Mammary microvascular endothelial cell (primary cell): ENCODE measurements around the gene ANKS4B. TPM values are rescaled to one million over a fixed set of nuclear protein-coding genes. Genes with fewer than 3 reads are reported as not detected.

Experiments
- total RNA-seq: library from RNA; depleted of rRNA; stranded (reverse); fragments of >200 nt; gene quantifications from 2 replicates; pipeline ENCODE4 v1.2.3, GENCODE V29; 2015

ANKS4B gene, protein sequence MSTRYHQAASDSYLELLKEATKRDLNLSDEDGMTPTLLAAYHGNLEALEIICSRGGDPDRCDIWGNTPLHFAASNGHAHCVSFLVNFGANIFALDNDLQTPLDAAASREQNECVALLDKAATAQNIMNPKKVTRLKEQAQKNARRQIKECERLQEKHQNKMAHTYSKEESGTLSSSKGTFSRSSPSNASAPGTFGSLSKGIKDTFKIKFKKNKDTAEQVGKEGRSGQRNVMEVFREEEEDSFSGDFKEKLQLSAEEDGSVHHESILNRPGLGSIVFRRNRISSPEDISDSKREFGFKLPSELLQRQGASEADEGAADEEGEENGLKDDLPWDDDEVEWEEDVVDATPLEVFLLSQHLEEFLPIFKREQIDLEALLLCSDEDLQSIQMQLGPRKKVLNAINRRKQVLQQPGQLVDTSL
- total RNA-seq: not detected in 2 replicates

DNA sequence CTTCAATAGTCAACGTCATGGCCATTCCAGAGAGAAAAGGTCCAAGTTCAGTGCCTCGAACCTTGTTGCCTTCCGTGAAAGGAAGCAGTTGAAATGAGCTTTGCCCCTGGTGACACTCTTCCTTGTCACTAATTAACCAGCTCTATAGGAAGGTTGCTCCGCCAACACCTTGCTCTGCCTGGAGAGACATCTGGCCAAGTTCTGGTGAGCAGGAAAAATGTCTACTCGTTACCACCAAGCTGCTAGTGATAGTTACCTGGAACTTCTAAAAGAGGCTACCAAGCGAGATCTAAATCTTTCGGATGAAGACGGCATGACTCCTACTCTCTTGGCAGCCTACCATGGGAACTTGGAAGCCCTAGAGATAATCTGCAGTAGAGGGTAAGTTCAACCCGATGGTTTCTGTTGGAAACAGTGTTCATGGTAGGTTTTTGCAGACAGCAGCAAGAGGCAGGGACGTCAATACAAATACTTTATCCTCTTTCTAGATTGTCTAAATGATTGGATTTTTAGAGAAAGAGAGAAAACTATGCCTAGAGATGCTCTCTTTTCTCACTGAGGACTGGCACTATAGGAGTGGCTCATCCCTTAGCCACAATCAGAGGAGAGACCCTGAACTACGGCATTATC is at the start of gene ANKS4B:
ANKS4B (plus strand) TSS at position 179 of the 630 bp plus-strand sequence; CDS start at position 218, 39 bp downstream.

GRCh38 chr16:21211486-21211885 is 22.0 kb upstream of the ANKS4B start, which contains the start of gene ZP2:
ZP2 (minus strand) TSS chr16:21211574; CDS start chr16:21211547, 27 bp downstream.

DNA sequence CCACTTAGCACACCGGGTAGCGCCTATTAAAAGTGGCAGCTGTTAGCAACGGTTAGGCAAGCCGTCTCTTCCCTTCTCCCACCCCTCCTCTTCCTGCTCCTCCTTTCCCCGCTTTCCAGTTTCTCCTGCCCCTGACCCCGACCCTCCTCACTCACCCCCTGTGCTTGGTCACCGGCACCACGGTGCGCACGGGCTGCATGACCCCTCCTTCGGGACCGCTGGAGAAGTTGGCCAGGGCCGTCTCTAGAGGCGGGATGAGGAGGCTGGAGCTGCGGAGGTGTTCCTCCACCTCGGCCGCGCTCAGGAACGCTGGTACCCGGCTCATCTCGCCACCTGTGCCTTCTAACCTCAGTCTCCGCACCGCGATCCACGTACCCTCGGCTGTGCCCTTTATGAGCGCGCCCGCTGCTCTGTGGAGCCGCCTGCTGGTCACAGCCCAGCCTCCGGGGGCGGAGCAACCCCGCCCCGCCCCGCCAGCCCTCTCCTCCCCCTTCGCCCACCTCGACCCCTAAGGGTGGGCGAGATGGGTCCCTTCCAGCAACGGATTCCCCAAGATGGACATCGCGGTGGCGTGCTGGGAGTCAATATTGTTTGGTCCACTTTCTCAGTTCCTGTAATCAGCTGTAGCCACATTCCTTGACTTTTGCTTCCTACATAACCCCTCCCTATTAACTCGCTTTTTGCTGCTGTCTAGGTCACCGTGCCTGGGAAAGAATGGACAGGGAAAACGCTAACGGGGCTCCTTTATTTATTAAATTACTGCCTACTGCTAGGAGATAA is 44.6 kb downstream of the ANKS4B start, which contains the start of gene CRYM:
CRYM (minus strand) TSS at position 364 of the 780 bp plus-strand sequence; CDS start at position 325, 39 bp downstream.

Other genes starting within 250 kb of the ANKS4B start
- gene DNAH3, start 82.9 kb upstream of the ANKS4B start, total RNA-seq: under 0.01 and 0.07 TPM in 2 replicates
- 9.9 and 21.1 TPM in 2 replicates for gene LDAF1, start 75.0 kb upstream of the ANKS4B start, total RNA-seq
- gene ZP2, start 22.1 kb upstream of the ANKS4B start, total RNA-seq: not detected in 2 replicates
- not detected in 2 replicates for gene CRYM, start 44.6 kb downstream of the ANKS4B start, total RNA-seq